Colon (tissue), 2 donors: ENCODE data around the gene NALCN.

Experiments used
- FAIRE-seq: peaks from 2 replicates; lab custom pipeline; 2012; peaks lifted over from hg19 to GRCh38; lab: Jason Lieb, UNC
- donor health status: control.
- donor health status: control.

The NALCN gene

GRCh38 chr13:101204270-101205020 lies 211.9 kb downstream of the NALCN start:
- FAIRE-seq, result no peak

GRCh38 chr13:101202590-101202989 lies 213.7 kb downstream of the NALCN start:
- no peak for FAIRE-seq

GRCh38 chr13:101190976-101191375 lies 225.3 kb downstream of the NALCN start:
- no peak for FAIRE-seq

GRCh38 chr13:101190337-101190736 lies 226.0 kb downstream of the NALCN start:
- FAIRE-seq, result no peak

GRCh38 chr13:101185606-101186005 lies 230.7 kb downstream of the NALCN start:
- no peak for FAIRE-seq

GRCh38 chr13:101181076-101181685 lies 235.1 kb downstream of the NALCN start:
- no peak for FAIRE-seq

GRCh38 chr13:101179021-101179420 lies 237.3 kb downstream of the NALCN start:
- FAIRE-seq, result no peak

GRCh38 chr13:101178406-101178805 lies 237.9 kb downstream of the NALCN start:
- FAIRE-seq, result no peak

- no peak for FAIRE-seq
Observed at GRCh38 chr13:101170306-101170705, 246.0 kb downstream of the NALCN start.

- no peak for FAIRE-seq
Observed at GRCh38 chr13:101157261-101157660, 259.0 kb downstream of the NALCN start.

GRCh38 chr13:101155920-101156319 lies 260.4 kb downstream of the NALCN start:
- FAIRE-seq, result no peak

- no peak for FAIRE-seq
Observed at GRCh38 chr13:101152184-101152583, 264.1 kb downstream of the NALCN start.

GRCh38 chr13:101150998-101151397 lies 265.3 kb downstream of the NALCN start:
- no peak for FAIRE-seq

GRCh38 chr13:101149735-101150384 lies 266.4 kb downstream of the NALCN start:
- no peak for FAIRE-seq

GRCh38 chr13:101146101-101146898 lies 270.0 kb downstream of the NALCN start:
- FAIRE-seq, result no peak

- FAIRE-seq, result peak; percentile 90
Observed at GRCh38 chr13:101144808-101145419, 271.4 kb downstream of the NALCN start.

- FAIRE-seq, result no peak
Observed at GRCh38 chr13:101140936-101141335, 275.4 kb downstream of the NALCN start.

GRCh38 chr13:101140087-101140770 lies 276.1 kb downstream of the NALCN start:
- FAIRE-seq, result no peak

- FAIRE-seq, result no peak
Observed at GRCh38 chr13:101139081-101139480, 277.2 kb downstream of the NALCN start.

GRCh38 chr13:101127741-101128353 lies 288.5 kb downstream of the NALCN start:
- no peak for FAIRE-seq

GRCh38 chr13:101123028-101123427 lies 293.3 kb downstream of the NALCN start:
- no peak for FAIRE-seq
